ENCODE results near the gene LMCD1. TPM values are rescaled to one million over a fixed set of nuclear protein-coding genes. Genes with fewer than 3 reads are reported as not detected.

LMCD1 gene
- total and polyA plus RNA-seq, 2 of the 4 experiments (the other 2 are of a cell fraction), result 50.0 to 53.8 TPM

DNA sequence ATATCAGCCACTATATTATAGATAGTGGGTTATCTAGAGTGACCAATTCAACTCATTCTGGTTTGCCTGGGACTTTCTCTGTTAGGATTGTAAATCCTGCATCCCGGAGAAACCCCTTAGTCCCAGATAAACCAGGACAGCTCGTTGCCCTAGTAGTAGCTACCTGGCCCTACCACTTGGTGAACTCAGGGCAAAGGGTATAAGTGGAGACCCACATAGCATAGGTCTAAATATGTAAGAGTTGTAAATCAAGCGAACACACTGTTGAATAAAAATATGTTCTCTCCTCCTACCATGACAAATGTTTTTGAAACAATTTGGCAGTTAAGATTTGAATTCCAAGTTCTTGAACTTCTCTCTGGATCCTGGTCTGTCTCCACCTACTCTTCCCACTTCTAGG, 15.7 kb upstream of the LMCD1 start:
- Histone ChIP-seq H3K4me2 (ENCODE audit: low read depth, low read length) (no peak overlapping the region), H2BK20ac (ENCODE audit: low read depth, low read length) (peak overlapping the region; percentile 10; the same call in 1 of the 2 replicates), H4K8ac (ENCODE audit: low read depth in 2 of 2, low read length in 2 of 2) (no peak overlapping the region), H3K56ac (ENCODE audit: extremely low read depth, insufficient read depth, low read length) (no peak overlapping the region), H3K4me3 (ENCODE audit: insufficient read depth, low read depth, low read length) (no peak overlapping the region), H3K9me1 (ENCODE audit: insufficient read depth, low read length) (peaks cover 13% of the 10 kb centered on the region), H3K27me3 (ENCODE audit: control insufficient read depth, insufficient read depth, low read length) (no peaks in the 10 kb centered on the region), H3K27ac (ENCODE audit: insufficient read depth, low read length) (no peak overlapping the region), H2AK9ac (replicated peaks; ENCODE audit: low read depth, low read length, poor library complexity) (no peak overlapping the region), H4K20me1 (ENCODE audit: insufficient read depth, low read length) (no peaks in the 10 kb centered on the region), H3K4me1 (ENCODE audit: control insufficient read depth, insufficient read depth, low read length) (peaks cover 22% of the 10 kb centered on the region), H3K23ac (ENCODE audit: low read depth, low read length) (no peak overlapping the region), H2AK5ac (ENCODE audit: low read depth, low read length) (no peak overlapping the region; the same call in 1 of the 2 replicates), H2BK120ac (ENCODE audit: low read depth, low read length) (no peak overlapping the region), H4K91ac (ENCODE audit: insufficient read depth, low read depth, low read length) (no peak overlapping the region), H2BK5ac (ENCODE audit: low read depth, low read length, poor library complexity, severe bottlenecking) (no peak overlapping the region), H4K5ac (ENCODE audit: low read depth, low read length) (no peak overlapping the region), H2BK15ac (ENCODE audit: low read depth, low read length) (0 out of 3 replicates have a peak overlapping the region, but pooled peaks have one; percentile 10), H2AFZ (replicated peaks; ENCODE audit: low read length, poor library complexity) (no peak overlapping the region), H3K18ac (ENCODE audit: low read depth, low read length) (no peak overlapping the region), H3K9me3 (ENCODE audit: control insufficient read depth, insufficient read depth, low read length) (peaks cover 5% of the 10 kb centered on the region; the same call in 1 of the 2 replicates), H3K36me3 (ENCODE audit: control insufficient read depth, insufficient read depth, low read length) (no peaks in the 10 kb centered on the region), H3K4ac (ENCODE audit: low read depth, low read length) (peak overlapping the region; percentile 42; the same call in 1 of the 2 replicates), H3K14ac (replicated peaks; ENCODE audit: low read depth, low read length) (no peak overlapping the region), H3K9ac (ENCODE audit: low read depth, low read length) (no peak overlapping the region), H3K79me1 (ENCODE audit: low read depth in 1 of 2, low read length in 2 of 2) (no peaks in the 10 kb centered on the region)
- dilution Hi-C loops (cut with HindIII; ENCODE audit: low sequenced_read_pairs, unreplicated experiment), result no loop called here
- ChIA-PET POLR2A (ENCODE audit: unreplicated experiment) (no interaction called here), CTCF (no interaction called here)
- DNase-seq (no peak), ATAC-seq (ENCODE audit: low read depth) (no peak)
- BruUV-seq (replicated peaks), result no TSS peak
- intact Hi-C loops (cut with micrococcal nuclease), result no loop called here
- TF ChIP-seq, protein P1, sequence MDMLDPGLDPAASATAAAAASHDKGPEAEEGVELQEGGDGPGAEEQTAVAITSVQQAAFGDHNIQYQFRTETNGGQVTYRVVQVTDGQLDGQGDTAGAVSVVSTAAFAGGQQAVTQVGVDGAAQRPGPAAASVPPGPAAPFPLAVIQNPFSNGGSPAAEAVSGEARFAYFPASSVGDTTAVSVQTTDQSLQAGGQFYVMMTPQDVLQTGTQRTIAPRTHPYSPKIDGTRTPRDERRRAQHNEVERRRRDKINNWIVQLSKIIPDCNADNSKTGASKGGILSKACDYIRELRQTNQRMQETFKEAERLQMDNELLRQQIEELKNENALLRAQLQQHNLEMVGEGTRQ (IDR thresholded peaks at IDR 0.05; ENCODE audit: low read depth, low read length), result no peak
- TF ChIP-seq, protein P2, sequence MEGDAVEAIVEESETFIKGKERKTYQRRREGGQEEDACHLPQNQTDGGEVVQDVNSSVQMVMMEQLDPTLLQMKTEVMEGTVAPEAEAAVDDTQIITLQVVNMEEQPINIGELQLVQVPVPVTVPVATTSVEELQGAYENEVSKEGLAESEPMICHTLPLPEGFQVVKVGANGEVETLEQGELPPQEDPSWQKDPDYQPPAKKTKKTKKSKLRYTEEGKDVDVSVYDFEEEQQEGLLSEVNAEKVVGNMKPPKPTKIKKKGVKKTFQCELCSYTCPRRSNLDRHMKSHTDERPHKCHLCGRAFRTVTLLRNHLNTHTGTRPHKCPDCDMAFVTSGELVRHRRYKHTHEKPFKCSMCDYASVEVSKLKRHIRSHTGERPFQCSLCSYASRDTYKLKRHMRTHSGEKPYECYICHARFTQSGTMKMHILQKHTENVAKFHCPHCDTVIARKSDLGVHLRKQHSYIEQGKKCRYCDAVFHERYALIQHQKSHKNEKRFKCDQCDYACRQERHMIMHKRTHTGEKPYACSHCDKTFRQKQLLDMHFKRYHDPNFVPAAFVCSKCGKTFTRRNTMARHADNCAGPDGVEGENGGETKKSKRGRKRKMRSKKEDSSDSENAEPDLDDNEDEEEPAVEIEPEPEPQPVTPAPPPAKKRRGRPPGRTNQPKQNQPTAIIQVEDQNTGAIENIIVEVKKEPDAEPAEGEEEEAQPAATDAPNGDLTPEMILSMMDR (conservative IDR thresholded peaks at IDR 0.05; ENCODE audit: low read depth, low read length), result no peak
- no peak for TF ChIP-seq POLR2A (IDR thresholded peaks at IDR 0.05; ENCODE audit: low read depth, low read length)
- no peak for TF ChIP-seq RAD21 (IDR thresholded peaks at IDR 0.05; ENCODE audit: low read length)
- no peak for TF ChIP-seq SMC3 (IDR thresholded peaks at IDR 0.05; ENCODE audit: low read depth, low read length)
- TF ChIP-seq RCOR1 (IDR thresholded peaks at IDR 0.05; ENCODE audit: insufficient replicate concordance, low read length), result no peak
- no peak for TF ChIP-seq CEBPB (IDR thresholded peaks at IDR 0.05; ENCODE audit: low read depth, low read length)
- no peak for TF ChIP-seq CHD1 (IDR thresholded peaks at IDR 0.05; ENCODE audit: low read depth, low read length)
- WGBS, 2 experiments (ENCODE audit: extremely low coverage in 2 of 2, insufficient read length in 1 of 2), result no CpG with 5 or more reads among the region's 3 CpGs
- in situ Hi-C loops (cut with MboI; ENCODE audit: low sequenced_read_pairs), result no loop called here

Measured in IMR-90 (cell line).